Ascending aorta (tissue), 2 donors: ENCODE data around the gene DNAJC30. TPM values are rescaled to one million over a fixed set of nuclear protein-coding genes. Genes with fewer than 3 reads are reported as not detected.

Experiments used
- DNase-seq, 2 donors: peaks; one replicate each; pipeline ENCODE4 v3.0.0-alpha.2; 2019; ENCODE audit warnings: low spot score in 2 of 2
- H3K27ac ChIP-seq, 2 donors: fragments of 200-600 bp; sonication (generic); one replicate each; pipeline ENCODE4 v1.5.1; 2016 to 2017; ENCODE audit warnings: mild to moderate bottlenecking in 1 of 2
- H3K27me3 ChIP-seq: fragments of 200-600 bp; sonication (generic); one replicate; pipeline ENCODE4 v1.5.1; 2017
- H3K36me3 ChIP-seq, 2 donors: fragments of 200-600 bp; sonication (generic); one replicate each; pipeline ENCODE4 v1.5.1; 2016
- H3K4me1 ChIP-seq, 2 donors: fragments of 200-600 bp; sonication (generic); one replicate each; pipeline ENCODE4 v1.5.1; 2016 to 2017; ENCODE audit warnings: mild to moderate bottlenecking in 1 of 2
- H3K4me3 ChIP-seq, 2 donors: fragments of 200-600 bp; sonication (generic); one replicate each; pipeline ENCODE4 v1.5.1; 2016 to 2017; ENCODE audit warnings: mild to moderate bottlenecking in 1 of 2
- H3K9me3 ChIP-seq, 2 donors: fragments of 200-600 bp; sonication (generic); one replicate each; pipeline ENCODE4 v1.5.1; 2016
- CTCF ChIP-seq, 3 experiments: fragments of 200-600 bp in 2 of 3; fragments of 450-650 bp in 1 of 3; sonication (generic) in 2 of 3; IDR thresholded peaks; one replicate each; pipeline ENCODE4 v1.5.1; 2016 to 2019; ENCODE audit warnings: antibody characterized with exemption in 3 of 3, mild to moderate bottlenecking in 1 of 3, moderate library complexity in 1 of 3
- intact Hi-C: fragments of 100-400 bp; cut with DNase I; formaldehyde crosslinking; loops from one replicate; pipeline ENCODE4 v1.15.1; 2023
- total RNA-seq: library from RNA; depleted of rRNA; stranded (reverse); fragments of >200 nt; gene quantifications from one replicate; pipeline ENCODE4 v1.1.0, GENCODE V29; 2016

The DNAJC30 gene
- total RNA-seq, 1 donor from 2014 or later, result 16.0 TPM

- Histone ChIP-seq H3K9me3 (no peaks in the 10 kb centered on the region), H3K27me3 (no peaks in the 10 kb centered on the region), H3K4me1 (peaks cover 0 to 16% of the 10 kb centered on the region in 2 donors), H3K27ac (peak overlapping the region; percentile 3 to 27), H3K36me3 (peaks cover 4 to 14% of the 10 kb centered on the region in 2 donors), H3K4me3 (no peak overlapping the region)
- intact Hi-C loops, result no loop called here
- TF ChIP-seq CTCF (IDR thresholded peaks at IDR 0.05), result no peak
- no peak for DNase-seq
These were observed 23.1 kb upstream of the DNAJC30 start for GRCh38 chr7:73706126-73707044.

- peaks cover 4 to 20% of the 10 kb centered on the region in 2 donors for H3K36me3 ChIP-seq
- no peak overlapping the region for H3K4me3 ChIP-seq
- no peak for TF ChIP-seq CTCF (IDR thresholded peaks at IDR 0.05)
- peaks cover 0 to 16% of the 10 kb centered on the region in 2 donors for H3K4me1 ChIP-seq
- intact Hi-C loops, result no loop called here
- no peaks in the 10 kb centered on the region for H3K9me3 ChIP-seq
- no peaks in the 10 kb centered on the region for H3K27me3 ChIP-seq
- DNase-seq, result no peak
- H3K27ac ChIP-seq, result peak overlapping the region; percentile 27 to 63
These were observed 22.3 kb upstream of the DNAJC30 start for GRCh38 chr7:73705551-73705920.

DNA sequence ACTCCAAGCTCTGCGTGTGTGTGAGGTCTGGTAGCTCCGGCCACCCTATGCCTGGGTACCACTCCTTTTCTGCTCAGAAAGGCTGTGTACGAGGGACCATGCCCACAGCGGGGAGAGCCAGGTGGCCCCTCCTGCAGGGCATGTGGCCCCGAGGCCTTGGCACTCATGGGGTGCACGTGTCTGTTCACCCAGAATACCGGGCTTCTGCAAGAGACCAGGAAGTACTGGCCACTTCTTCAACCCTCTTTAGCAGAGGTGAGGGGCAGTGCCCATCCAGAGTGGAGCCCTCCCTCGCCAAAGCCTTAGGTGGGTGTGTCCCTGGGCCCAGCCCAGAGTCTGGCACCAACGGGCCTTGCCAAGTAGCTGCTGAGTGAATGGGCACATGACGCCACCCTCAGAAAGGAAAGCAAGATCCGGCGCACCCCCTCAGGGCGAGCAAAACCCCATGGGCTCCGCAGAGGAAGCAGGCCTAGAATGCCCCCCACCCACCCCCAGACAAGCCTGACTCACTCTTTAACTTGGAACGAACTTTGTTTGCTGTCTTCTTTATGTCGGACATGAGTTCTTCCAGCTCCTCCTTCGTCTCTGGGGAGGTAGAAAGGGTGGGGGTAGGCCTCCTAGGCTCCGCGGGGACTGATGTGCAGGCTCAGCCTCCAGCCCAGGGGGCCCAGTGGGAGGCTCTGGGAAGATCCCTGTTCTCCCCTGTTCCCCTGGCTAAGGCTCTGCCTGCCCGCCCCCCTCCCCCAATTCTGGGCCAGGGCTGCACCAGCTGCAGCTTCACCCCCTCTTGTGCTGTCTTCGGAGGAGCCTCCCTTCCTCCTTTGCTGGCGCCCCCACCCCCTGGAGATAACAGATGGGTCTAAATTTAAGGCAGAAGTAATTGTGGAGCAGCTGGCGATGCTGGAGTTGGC is 21.6 kb upstream of the DNAJC30 start:
- intact Hi-C loops, result no loop called here
- H3K4me3 ChIP-seq, result peak overlapping the region in 1 of 2 donors; percentile 7
- H3K9me3 ChIP-seq, result no peaks in the 10 kb centered on the region
- peaks cover 8 to 27% of the 10 kb centered on the region in 2 donors for H3K36me3 ChIP-seq
- H3K4me1 ChIP-seq, result peaks cover 0 to 16% of the 10 kb centered on the region in 2 donors
- H3K27ac ChIP-seq, result peak overlapping the region; percentile 27 to 63
- no peaks in the 10 kb centered on the region for H3K27me3 ChIP-seq
- TF ChIP-seq CTCF (IDR thresholded peaks at IDR 0.05), result no peak
- DNase-seq, result peak; percentile 38 to 78

GRCh38 chr7:73703757-73704639 is 20.7 kb upstream of the DNAJC30 start:
- peaks cover 14 to 36% of the 10 kb centered on the region in 2 donors for H3K36me3 ChIP-seq
- peaks cover 0 to 16% of the 10 kb centered on the region in 2 donors for H3K4me1 ChIP-seq
- H3K27ac ChIP-seq, result peak overlapping the region in 1 of 2 donors; percentile 63
- H3K4me3 ChIP-seq, result peak overlapping the region in 1 of 2 donors; percentile 15
- no peaks in the 10 kb centered on the region for H3K9me3 ChIP-seq
- TF ChIP-seq CTCF (IDR thresholded peaks at IDR 0.05), result no peak
- intact Hi-C loops, result no loop called here
- DNase-seq, result no peak
- H3K27me3 ChIP-seq, result no peaks in the 10 kb centered on the region

- Histone ChIP-seq H3K36me3 (peaks cover 18 to 44% of the 10 kb centered on the region in 2 donors), H3K4me3 (no peak overlapping the region), H3K27ac (no peak overlapping the region), H3K27me3 (no peaks in the 10 kb centered on the region), H3K4me1 (peaks cover 0 to 16% of the 10 kb centered on the region in 2 donors), H3K9me3 (no peaks in the 10 kb centered on the region)
- DNase-seq, result no peak
- intact Hi-C loops, result no loop called here
- TF ChIP-seq CTCF (IDR thresholded peaks at IDR 0.05), result no peak
These were observed 20.0 kb upstream of the DNAJC30 start for GRCh38 chr7:73703225-73703624.
